AG09309 (cell line): ENCODE measurements around the gene TBCEL.

Source experiments
- DNase-seq: peaks from one replicate; pipeline ENCODE4 v3.0.0-alpha.2; 2010; ENCODE audit warnings: low read depth
- H3K4me3 ChIP-seq: 2 replicates; pipeline ENCODE4 v1.5.1; 2011; ENCODE audit warnings: mild to moderate bottlenecking, low read depth, low read length, moderate library complexity; ENCODE audit not compliant: control insufficient read depth
- CTCF ChIP-seq: IDR thresholded peaks from 2 replicates; pipeline ENCODE4 v1.5.1; 2011; ENCODE audit warnings: mild to moderate bottlenecking, low read depth, low read length, inconsistent platforms; ENCODE audit not compliant: insufficient read depth, control insufficient read depth; ENCODE audit errors: missing control alignments

The TBCEL gene

DNA sequence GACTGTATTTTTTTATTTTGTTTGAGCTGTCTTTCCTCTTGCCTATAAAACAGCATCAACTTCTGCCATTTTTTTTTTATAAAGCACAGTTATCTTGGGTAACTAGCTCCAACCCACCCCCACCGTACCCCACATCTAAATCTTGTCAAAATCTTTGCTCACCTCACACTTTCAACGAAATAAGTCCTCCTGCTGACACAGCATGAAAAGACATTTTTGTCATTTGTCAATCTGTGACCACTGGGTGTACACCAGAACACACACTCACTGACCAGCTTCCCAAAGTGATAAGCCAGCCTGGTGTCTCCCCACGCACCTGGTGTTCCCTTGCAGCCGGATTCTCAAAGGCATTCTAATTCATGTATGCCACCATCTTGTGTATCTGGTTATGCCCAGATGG is 75.5 kb downstream of the TBCEL start:
- TF ChIP-seq CTCF, result no peak
- DNase-seq, result no peak

DNA sequence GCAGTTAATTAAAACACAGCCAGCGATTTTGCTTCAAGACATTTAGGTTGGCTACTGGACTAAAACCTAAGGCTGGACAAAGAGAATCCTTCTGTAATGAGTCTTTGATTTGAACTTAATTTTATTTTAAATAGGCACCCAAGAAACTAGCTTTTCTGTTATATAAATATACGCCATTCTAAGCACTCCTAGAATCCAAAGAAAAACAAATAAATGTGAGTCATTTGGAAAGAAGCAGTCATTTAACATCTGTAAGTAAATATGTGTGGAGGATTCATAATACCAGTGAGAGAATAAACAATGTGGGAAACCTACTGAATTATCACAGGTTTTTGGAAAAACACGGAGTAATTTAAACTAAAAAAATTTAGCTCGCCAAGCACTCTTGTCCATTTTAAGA is 76.0 kb downstream of the TBCEL start:
- H3K4me3 ChIP-seq, result no peak overlapping the region
- no peak for TF ChIP-seq CTCF
- no peak for DNase-seq

More for the DNA sequence above, 75.5 kb downstream of the TBCEL start:
- no peak overlapping the region for H3K4me3 ChIP-seq

- no peak within 1 kb of the TSS for H3K4me3 ChIP-seq
- DNase-seq, result no peak
- no peak for TF ChIP-seq CTCF
Observed at GRCh38 chr11:121100943-121101342, 77.0 kb downstream of the TBCEL start, which contains the start of gene TECTA. Gene TECTA (plus strand): TSS chr11:121101243. CDS start chr11:121102666, 1,423 bp downstream.

DNA sequence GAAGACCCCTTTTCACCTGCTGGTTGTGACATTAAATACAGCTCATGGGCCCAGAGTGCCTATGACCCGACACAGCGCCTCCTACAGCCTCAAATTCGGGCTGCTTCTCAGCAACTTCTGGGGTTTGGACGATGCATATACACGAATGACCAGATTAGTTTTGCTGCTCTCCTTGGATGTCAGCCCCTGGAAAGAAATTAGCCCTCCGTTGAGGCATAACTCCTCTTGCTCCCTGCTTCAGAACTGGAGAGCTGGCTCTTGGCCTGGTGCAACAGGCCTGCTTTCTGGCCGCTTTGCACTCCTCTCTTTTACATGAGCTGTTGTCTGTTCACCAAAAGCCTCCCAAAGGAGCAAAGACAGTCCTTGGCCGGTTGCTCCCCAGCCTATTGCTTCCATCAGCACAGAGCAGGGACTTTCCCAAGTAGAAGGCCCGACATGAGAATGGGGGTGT is 80.4 kb downstream of the TBCEL start:
- H3K4me3 ChIP-seq, result no peak overlapping the region
- TF ChIP-seq CTCF, result no peak
- DNase-seq, result no peak

GRCh38 chr11:121105063-121105480 is 81.2 kb downstream of the TBCEL start:
- no peak for DNase-seq
- H3K4me3 ChIP-seq, result no peak overlapping the region
- no peak for TF ChIP-seq CTCF

- no peak for DNase-seq
- TF ChIP-seq CTCF, result no peak
Observed at GRCh38 chr11:121105481-121106195, 81.7 kb downstream of the TBCEL start.

DNA sequence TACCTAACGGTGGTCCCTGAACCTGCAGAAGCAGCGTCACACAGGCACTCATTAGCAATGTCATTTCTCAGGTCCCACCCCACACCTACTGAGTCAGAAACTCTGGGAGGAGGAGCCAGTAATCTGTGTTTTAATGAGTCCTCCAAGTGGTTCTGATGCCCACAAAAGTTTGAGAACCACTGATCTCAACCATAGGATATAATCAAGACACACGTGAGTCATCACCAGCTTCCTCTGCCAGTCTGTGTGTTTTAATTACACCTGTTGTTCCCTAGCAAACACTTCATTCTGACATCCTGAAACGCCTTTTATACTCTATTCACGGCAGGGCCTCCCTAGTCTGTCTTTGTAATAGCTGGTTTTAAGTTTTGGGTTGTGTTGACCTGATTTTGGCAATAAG is 82.9 kb downstream of the TBCEL start:
- no peak overlapping the region for H3K4me3 ChIP-seq
- no peak for TF ChIP-seq CTCF
- DNase-seq, result no peak

More at GRCh38 chr11:121105481-121106195, 81.7 kb downstream of the TBCEL start:
- H3K4me3 ChIP-seq, result no peak overlapping the region
